ENCODE results near the gene CEP112.

CEP112 gene

GRCh38 chr17:65864394-65864793 is 327.5 kb downstream of the CEP112 start:
- TF ChIP-seq CTCF (IDR thresholded peaks at IDR 0.05; ENCODE audit: extremely low read depth, insufficient read depth, missing control alignments): no peak
- in situ Hi-C loops (cut with MboI; ENCODE audit: low pct_unique_long_range_greater_than_20kb, low sequenced_read_pairs, unreplicated experiment): no loop called here
- DNase-seq (ENCODE audit: low spot score): no peak

- in situ Hi-C loops (cut with MboI; ENCODE audit: low pct_unique_long_range_greater_than_20kb, low sequenced_read_pairs, unreplicated experiment): no loop called here
- no peak for TF ChIP-seq CTCF (IDR thresholded peaks at IDR 0.05; ENCODE audit: extremely low read depth, insufficient read depth, missing control alignments)
- DNase-seq (ENCODE audit: low spot score): no peak
These were observed 334.2 kb downstream of the CEP112 start for GRCh38 chr17:65857718-65858117.

GRCh38 chr17:65856865-65857264 is 335.1 kb downstream of the CEP112 start:
- no peak for TF ChIP-seq CTCF (IDR thresholded peaks at IDR 0.05; ENCODE audit: extremely low read depth, insufficient read depth, missing control alignments)
- in situ Hi-C loops (cut with MboI; ENCODE audit: low pct_unique_long_range_greater_than_20kb, low sequenced_read_pairs, unreplicated experiment): no loop called here
- no peak for DNase-seq (ENCODE audit: low spot score)

- TF ChIP-seq CTCF (IDR thresholded peaks at IDR 0.05; ENCODE audit: extremely low read depth, insufficient read depth, missing control alignments): no peak
- in situ Hi-C loops (cut with MboI; ENCODE audit: low pct_unique_long_range_greater_than_20kb, low sequenced_read_pairs, unreplicated experiment): no loop called here
- DNase-seq (ENCODE audit: low spot score): no peak
These were observed 336.3 kb downstream of the CEP112 start for GRCh38 chr17:65855675-65856074.

GRCh38 chr17:65855245-65855644 is 336.7 kb downstream of the CEP112 start:
- in situ Hi-C loops (cut with MboI; ENCODE audit: low pct_unique_long_range_greater_than_20kb, low sequenced_read_pairs, unreplicated experiment): no loop called here
- DNase-seq (ENCODE audit: low spot score): no peak
- no peak for TF ChIP-seq CTCF (IDR thresholded peaks at IDR 0.05; ENCODE audit: extremely low read depth, insufficient read depth, missing control alignments)

GRCh38 chr17:65853816-65854215 is 338.1 kb downstream of the CEP112 start:
- in situ Hi-C loops (cut with MboI; ENCODE audit: low pct_unique_long_range_greater_than_20kb, low sequenced_read_pairs, unreplicated experiment): no loop called here
- no peak for TF ChIP-seq CTCF (IDR thresholded peaks at IDR 0.05; ENCODE audit: extremely low read depth, insufficient read depth, missing control alignments)
- DNase-seq (ENCODE audit: low spot score): no peak

- no peak for DNase-seq (ENCODE audit: low spot score)
- no peak for TF ChIP-seq CTCF (IDR thresholded peaks at IDR 0.05; ENCODE audit: extremely low read depth, insufficient read depth, missing control alignments)
- in situ Hi-C loops (cut with MboI; ENCODE audit: low pct_unique_long_range_greater_than_20kb, low sequenced_read_pairs, unreplicated experiment): no loop called here
These were observed 339.0 kb downstream of the CEP112 start for GRCh38 chr17:65852911-65853310.

All from GM13977 (cell line).